Neuron (in vitro differentiated cells): ENCODE data around the gene RAPGEF2.

Source experiments
- H2AFZ ChIP-seq: one replicate; pipeline ENCODE4 v1.6.1; 2013; ENCODE audit warnings: low read depth, mild to moderate bottlenecking, inconsistent platforms, low read length, moderate library complexity
- H3K27me3 ChIP-seq: one replicate; pipeline ENCODE4 v1.6.1; 2013; ENCODE audit warnings: low read length; ENCODE audit not compliant: insufficient read depth
- H3K36me3 ChIP-seq: one replicate; pipeline ENCODE4 v1.6.1; 2013; ENCODE audit warnings: low read length; ENCODE audit not compliant: insufficient read depth
- H3K4me1 ChIP-seq: one replicate; pipeline ENCODE4 v1.6.1; 2013; ENCODE audit warnings: low read length; ENCODE audit not compliant: insufficient read depth
- H3K4me3 ChIP-seq: 2 replicates; pipeline ENCODE4 v1.5.1; 2013; ENCODE audit warnings: mild to moderate bottlenecking, low read length, moderate library complexity
- H3K9me3 ChIP-seq: one replicate; pipeline ENCODE4 v1.6.1; 2013; ENCODE audit warnings: low read length

The RAPGEF2 gene

GRCh38 chr4:159162576-159162975, 59.7 kb downstream of the RAPGEF2 start:
- Histone ChIP-seq H3K27me3 (no peaks in the 10 kb centered on the region), H2AFZ (no peak overlapping the region), H3K4me3 (no peak overlapping the region), H3K4me1 (peaks cover 12% of the 10 kb centered on the region), H3K36me3 (no peaks in the 10 kb centered on the region), H3K9me3 (no peaks in the 10 kb centered on the region)

- Histone ChIP-seq H3K27me3 (no peaks in the 10 kb centered on the region), H2AFZ (no peak overlapping the region), H3K36me3 (no peaks in the 10 kb centered on the region), H3K4me1 (peaks cover 6% of the 10 kb centered on the region), H3K4me3 (no peak overlapping the region), H3K9me3 (no peaks in the 10 kb centered on the region)
Measured at GRCh38 chr4:159163521-159163920, 60.6 kb downstream of the RAPGEF2 start.

GRCh38 chr4:159169404-159170302, 66.8 kb downstream of the RAPGEF2 start:
- no peaks in the 10 kb centered on the region for H3K9me3 ChIP-seq
- no peak overlapping the region for H2AFZ ChIP-seq

GRCh38 chr4:159171287-159171686, 68.4 kb downstream of the RAPGEF2 start:
- no peaks in the 10 kb centered on the region for H3K27me3 ChIP-seq
- peaks cover 26% of the 10 kb centered on the region for H3K4me1 ChIP-seq
- H3K4me3 ChIP-seq: no peak overlapping the region
- H2AFZ ChIP-seq: no peak overlapping the region
- H3K36me3 ChIP-seq: no peaks in the 10 kb centered on the region
- H3K9me3 ChIP-seq: no peaks in the 10 kb centered on the region

More at GRCh38 chr4:159169404-159170302, 66.8 kb downstream of the RAPGEF2 start:
- H3K4me1 ChIP-seq: peaks cover 10% of the 10 kb centered on the region
- H3K36me3 ChIP-seq: no peaks in the 10 kb centered on the region
- no peak overlapping the region for H3K4me3 ChIP-seq
- no peaks in the 10 kb centered on the region for H3K27me3 ChIP-seq

GRCh38 chr4:159173886-159174285, 71.0 kb downstream of the RAPGEF2 start:
- Histone ChIP-seq H3K27me3 (no peaks in the 10 kb centered on the region), H3K4me1 (peaks cover 26% of the 10 kb centered on the region), H2AFZ (no peak overlapping the region), H3K36me3 (no peaks in the 10 kb centered on the region), H3K4me3 (no peak overlapping the region), H3K9me3 (no peaks in the 10 kb centered on the region)

- H2AFZ ChIP-seq: no peak overlapping the region
- no peaks in the 10 kb centered on the region for H3K9me3 ChIP-seq
- peaks cover 26% of the 10 kb centered on the region for H3K4me1 ChIP-seq
- no peaks in the 10 kb centered on the region for H3K36me3 ChIP-seq
- H3K4me3 ChIP-seq: no peak overlapping the region
- H3K27me3 ChIP-seq: no peaks in the 10 kb centered on the region
Measured at GRCh38 chr4:159174645-159175084, 71.8 kb downstream of the RAPGEF2 start.

- H3K4me3 ChIP-seq: peak overlapping the region; percentile 35
- peaks cover 26% of the 10 kb centered on the region for H3K4me1 ChIP-seq
- H3K9me3 ChIP-seq: no peaks in the 10 kb centered on the region
- no peaks in the 10 kb centered on the region for H3K36me3 ChIP-seq
- H3K27me3 ChIP-seq: no peaks in the 10 kb centered on the region
- H2AFZ ChIP-seq: no peak overlapping the region
Measured at GRCh38 chr4:159175085-159175988, 72.5 kb downstream of the RAPGEF2 start.

- Histone ChIP-seq H3K4me3 (peak overlapping the region; percentile 35), H2AFZ (no peak overlapping the region), H3K27me3 (no peaks in the 10 kb centered on the region)
Measured at GRCh38 chr4:159175989-159176375, 73.1 kb downstream of the RAPGEF2 start.

GRCh38 chr4:159177265-159178150, 74.6 kb downstream of the RAPGEF2 start:
- Histone ChIP-seq H3K36me3 (no peaks in the 10 kb centered on the region), H3K27me3 (no peaks in the 10 kb centered on the region), H2AFZ (no peak overlapping the region), H3K4me3 (no peak overlapping the region), H3K9me3 (no peaks in the 10 kb centered on the region), H3K4me1 (peaks cover 26% of the 10 kb centered on the region)

More at GRCh38 chr4:159175989-159176375, 73.1 kb downstream of the RAPGEF2 start:
- H3K36me3 ChIP-seq: no peaks in the 10 kb centered on the region
- H3K4me1 ChIP-seq: peaks cover 26% of the 10 kb centered on the region
- H3K9me3 ChIP-seq: no peaks in the 10 kb centered on the region

- no peak overlapping the region for H3K4me3 ChIP-seq
- no peak overlapping the region for H2AFZ ChIP-seq
- peaks cover 25% of the 10 kb centered on the region for H3K4me1 ChIP-seq
- H3K9me3 ChIP-seq: no peaks in the 10 kb centered on the region
- H3K36me3 ChIP-seq: no peaks in the 10 kb centered on the region
- H3K27me3 ChIP-seq: no peaks in the 10 kb centered on the region
Measured at GRCh38 chr4:159178151-159178546, 75.3 kb downstream of the RAPGEF2 start.

GRCh38 chr4:159178979-159179969, 76.4 kb downstream of the RAPGEF2 start:
- H3K27me3 ChIP-seq: no peaks in the 10 kb centered on the region
- H3K36me3 ChIP-seq: no peaks in the 10 kb centered on the region
- H2AFZ ChIP-seq: no peak overlapping the region
- no peaks in the 10 kb centered on the region for H3K9me3 ChIP-seq
- H3K4me3 ChIP-seq: no peak overlapping the region
- H3K4me1 ChIP-seq: peaks cover 18% of the 10 kb centered on the region
